KBM-7 (cell line): ENCODE data around the gene ZNF786.
A peak's percentile ranks its signal among the peaks of the same experiment; 100 is the strongest.
"Not testable (repeated sequence)": the region's sequence is repeated elsewhere in the genome, so short reads cannot be mapped to it uniquely, and the experiment has no call there.

Source experiments
- DNase-seq: peaks from one replicate; pipeline ENCODE4 v3.0.0-alpha.2; 2015
- in situ Hi-C: fragments of 300-500 bp; cut with MboI; formaldehyde crosslinking; loops from 2 replicates; pipeline ENCODE4 v1.14.3; 2020; ENCODE audit warnings: low sequenced_read_pairs, low pct_unique_long_range_greater_than_20kb, mixed read lengths

Gene ZNF786, protein sequence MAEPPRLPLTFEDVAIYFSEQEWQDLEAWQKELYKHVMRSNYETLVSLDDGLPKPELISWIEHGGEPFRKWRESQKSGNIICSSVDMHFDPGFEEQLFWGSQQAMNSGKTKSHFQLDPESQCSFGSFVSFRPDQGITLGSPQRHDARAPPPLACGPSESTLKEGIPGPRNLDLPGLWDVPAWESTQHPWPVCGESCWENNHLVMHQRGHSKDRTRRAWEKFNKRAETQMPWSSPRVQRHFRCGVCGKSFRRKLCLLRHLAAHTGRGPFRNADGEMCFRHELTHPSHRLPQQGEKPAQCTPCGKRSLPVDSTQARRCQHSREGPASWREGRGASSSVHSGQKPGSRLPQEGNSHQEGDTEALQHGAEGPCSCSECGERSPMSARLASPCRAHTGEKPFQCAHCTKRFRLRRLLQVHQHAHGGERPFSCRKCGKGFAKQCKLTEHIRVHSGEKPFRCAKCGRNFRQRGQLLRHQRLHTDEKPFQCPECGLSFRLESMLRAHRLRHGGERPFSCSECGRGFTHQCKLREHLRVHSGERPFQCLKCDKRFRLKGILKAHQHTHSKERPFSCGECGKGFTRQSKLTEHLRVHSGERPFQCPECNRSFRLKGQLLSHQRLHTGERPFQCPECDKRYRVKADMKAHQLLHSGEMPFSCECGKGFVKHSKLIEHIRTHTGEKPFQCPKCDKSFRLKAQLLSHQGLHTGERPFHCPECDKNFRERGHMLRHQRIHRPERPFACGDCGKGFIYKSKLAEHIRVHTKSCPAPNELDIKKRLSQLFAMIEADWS

DNA sequence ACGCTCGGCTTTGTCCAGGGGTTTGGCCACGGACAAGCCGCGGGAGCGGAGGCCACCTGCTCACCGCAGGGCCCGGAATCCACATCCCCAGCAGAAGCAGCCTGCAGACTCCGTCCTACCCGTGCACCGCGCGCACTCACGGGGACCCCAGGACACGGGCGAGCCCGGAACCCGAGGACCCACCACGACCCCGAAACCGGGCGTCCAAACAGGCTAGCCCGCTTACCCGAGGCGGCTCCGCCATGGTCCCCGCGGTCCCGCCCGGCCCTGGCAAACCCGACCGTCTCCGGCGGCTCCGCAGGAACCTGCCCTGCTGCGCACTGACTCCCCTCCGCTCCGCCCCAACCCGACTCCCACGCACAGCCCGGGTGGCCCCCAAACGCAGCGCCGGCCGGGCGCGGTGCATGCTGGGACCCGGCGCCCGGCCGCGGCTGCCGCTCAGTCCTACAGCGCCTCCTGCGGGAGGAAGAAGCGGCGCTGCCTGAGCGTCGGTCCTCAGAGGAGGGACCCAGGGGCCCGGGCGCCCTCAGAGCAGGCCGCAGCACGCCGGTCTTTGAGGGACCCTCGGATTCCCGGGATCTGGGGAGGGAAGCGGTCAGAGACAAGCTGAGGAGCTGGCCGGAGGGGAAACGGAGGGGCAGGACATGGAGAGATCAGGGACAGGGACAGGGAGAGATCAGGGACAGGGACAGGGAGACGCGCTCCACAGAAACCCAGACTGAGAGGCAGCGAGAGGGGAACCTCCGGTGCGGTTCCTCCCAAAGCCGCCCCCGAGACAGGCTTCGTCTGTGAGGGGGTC, at the start of gene ZNF786:
Gene ZNF786, minus strand, starts transcription at position 322 of the 799 bp plus-strand sequence. Its CDS starts 78 bp downstream, at position 244.
- in situ Hi-C loops: no loop called here
- peak; percentile 93 for DNase-seq

DNA sequence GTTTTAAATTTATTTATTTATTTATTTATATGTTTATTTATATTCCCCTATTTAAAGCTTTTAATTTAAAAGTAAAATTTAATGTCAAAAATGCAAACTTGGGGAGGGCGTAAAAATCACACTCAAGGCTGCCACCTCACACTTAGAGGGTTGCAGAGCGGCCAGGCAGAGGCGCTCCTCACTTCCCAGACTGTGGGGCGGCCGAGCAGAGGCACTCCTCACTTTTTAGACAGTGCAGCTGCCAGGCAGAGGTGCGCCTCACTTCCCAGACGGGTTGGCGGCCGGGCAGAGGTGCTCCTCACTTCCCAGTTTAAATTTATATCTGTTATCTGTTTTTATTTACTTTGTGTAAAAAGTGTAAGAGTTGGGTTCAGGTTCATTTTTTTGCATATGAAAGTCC, 45.6 kb upstream of the ZNF786 start:
- no peak for DNase-seq
- in situ Hi-C loops: no loop called here

DNA sequence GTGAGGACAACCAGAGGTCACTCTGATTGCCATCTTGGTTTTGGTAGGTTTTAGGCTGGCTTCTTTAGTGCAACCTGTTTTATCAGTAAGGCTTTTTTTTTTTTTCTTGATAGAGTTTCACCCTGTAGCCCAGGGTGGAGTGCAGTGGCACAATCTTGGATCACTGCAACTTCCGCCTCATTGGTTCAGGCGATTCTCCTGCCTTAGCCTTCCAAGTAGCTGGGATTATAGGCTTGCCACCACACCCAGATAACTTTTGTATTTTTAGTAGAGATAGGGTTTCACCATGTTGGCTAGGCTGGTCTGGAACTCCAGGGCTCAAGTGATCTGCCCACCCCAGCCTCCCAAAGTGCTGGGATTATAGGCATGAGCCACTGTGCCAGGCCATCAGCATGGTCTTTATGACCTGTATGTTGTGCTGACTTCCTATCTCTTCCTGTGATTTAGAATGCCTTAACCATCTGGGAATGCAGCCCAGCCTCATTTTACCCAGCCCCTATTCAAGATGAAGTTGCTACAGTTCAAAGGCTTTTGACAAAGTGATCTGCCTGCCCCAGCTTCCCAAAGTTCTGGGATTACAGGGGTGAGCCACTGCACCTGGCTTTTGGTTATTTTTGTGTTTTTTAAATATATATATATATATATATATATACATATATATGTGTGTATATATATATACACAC, 42.7 kb upstream of the ZNF786 start:
- in situ Hi-C loops: no loop called here
- DNase-seq: no peak

DNA sequence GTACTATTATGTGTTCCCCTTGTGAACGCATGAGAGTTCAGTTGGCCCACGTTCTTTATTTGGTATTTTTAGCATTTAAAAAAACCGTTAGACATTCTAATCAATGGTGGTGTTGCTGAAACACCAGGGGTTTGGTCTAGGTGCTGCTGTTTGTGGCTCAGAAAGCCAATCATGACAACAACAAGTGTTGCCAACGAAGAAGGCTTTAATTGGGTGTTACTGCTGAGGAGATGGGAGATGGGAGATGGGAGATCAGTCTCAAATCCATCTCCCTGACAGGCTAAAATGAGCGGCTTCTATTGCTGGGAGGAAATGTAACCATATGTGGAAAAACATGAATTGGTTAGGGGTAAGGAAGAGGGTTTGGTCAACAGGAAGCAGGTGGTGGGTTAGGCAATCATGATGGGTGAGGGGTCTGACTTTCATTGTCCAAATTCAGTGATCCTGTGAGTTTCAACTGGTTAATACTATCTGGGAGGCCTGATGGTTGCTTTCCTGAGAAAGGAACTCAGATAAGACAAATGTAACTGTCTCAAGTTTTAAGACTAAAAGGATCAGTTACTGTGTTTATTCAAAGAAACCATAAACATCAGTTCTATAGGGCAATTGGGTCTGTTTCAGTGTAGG, 40.2 kb upstream of the ZNF786 start:
- DNase-seq: peak; percentile 34
- in situ Hi-C loops: no loop called here

DNA sequence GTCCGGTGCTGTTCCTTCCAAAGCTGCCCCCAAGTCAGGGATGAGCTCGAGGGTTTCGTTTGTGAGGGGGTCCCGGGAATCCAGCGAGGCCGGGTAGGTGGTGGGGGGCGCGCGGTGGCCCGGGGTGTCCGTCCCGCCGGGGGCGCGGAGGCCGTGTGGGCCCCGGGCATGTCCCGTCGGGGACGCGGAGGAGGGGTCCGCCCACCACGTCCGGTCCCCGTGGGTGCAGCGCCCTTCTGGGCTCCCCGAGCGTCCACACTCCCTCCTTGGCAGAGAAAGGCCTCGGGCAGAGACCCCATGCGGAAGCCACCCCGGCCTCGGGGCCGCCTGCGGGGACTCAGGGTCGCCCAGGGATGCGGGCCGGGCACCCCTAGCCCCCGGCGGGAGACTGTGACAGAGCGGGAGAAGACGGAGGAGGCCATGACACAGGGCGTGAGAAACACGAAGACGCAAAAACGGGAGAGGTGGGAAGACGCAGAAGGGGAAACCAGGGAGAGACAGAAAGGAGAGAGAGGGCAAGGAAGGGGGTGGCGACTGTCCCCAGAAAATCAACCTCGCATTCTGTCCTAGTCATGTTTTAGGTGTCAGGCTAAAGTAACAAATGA, 36.2 kb upstream of the ZNF786 start:
- in situ Hi-C loops: no loop called here
- DNase-seq: peak; percentile 66

DNA sequence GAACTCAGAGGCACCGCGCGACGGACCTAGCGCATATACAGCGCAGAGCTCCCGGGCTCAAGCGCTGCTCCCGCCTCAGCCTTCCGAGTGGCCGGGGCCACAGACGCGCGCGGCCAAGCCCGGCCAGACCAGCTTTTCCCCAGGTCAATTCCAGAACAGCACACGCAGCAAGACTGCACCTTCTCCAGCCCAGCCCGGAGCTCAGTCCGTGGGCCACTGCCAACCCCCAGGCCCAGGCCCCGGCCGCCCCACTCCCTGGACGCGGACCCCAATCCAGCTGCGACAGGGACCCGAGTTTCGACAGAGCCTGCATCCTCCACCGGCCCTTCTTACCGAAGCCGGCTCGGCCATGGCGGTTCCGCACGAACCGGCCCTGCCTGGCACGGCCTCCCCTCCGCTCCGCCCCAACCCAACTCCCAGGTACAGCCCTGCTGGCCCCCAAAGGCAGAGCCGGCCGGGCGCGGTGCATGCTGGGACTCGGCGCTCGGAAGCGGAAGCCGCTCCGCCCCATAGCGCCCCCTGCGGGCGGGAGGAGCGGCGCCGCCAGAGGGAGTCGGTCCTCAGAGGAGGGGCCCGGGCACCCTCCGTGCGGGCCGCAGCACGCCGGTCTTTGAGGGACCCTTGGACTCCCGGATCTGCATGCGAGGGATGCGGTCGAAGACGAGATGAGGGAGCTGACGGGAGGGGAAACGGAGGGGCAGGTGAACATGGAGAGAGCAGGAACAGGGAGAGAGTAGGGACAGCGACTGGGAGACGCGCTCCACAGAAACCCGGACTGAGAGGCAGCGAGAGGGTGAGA, 35.5 kb upstream of the ZNF786 start, which contains the start of gene ZNF425:
Gene ZNF425, minus strand, starts transcription at position 462 of the 799 bp plus-strand sequence. Its CDS starts 111 bp downstream, at position 351.
- in situ Hi-C loops: no loop called here
- peak; percentile 93 for DNase-seq

DNA sequence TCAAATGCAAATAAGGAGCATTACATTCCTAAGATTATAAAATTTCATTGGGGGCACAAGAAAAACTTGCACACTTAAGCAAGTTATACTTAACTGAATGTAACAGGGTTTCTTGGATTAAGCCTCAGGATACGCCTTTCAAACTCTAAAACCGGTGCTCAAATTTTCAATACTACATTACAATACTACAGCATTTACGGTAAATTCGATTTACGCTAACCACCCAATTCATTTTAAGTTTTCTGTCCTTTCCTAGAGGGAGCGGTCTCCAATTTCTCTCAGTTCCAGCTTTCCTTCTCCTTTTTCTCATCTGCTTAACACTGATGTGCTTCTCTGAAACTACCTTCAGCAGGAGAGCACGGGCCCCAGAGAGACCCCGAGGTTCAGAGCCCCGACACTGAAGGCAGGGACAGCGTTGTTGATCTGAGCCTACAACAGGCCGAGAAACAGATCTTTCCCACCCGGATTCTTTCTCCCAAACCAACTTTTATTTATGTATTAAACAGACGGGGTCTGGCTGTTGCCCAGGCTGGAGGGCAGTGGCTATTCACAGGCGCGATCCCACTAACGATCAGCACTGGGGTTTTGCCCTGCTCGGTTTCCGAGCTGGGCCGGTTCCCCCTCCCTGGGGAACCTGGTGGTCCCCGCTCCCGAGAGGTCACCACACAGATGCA, 34.8 kb upstream of the ZNF786 start:
- in situ Hi-C loops: no loop called here

DNA sequence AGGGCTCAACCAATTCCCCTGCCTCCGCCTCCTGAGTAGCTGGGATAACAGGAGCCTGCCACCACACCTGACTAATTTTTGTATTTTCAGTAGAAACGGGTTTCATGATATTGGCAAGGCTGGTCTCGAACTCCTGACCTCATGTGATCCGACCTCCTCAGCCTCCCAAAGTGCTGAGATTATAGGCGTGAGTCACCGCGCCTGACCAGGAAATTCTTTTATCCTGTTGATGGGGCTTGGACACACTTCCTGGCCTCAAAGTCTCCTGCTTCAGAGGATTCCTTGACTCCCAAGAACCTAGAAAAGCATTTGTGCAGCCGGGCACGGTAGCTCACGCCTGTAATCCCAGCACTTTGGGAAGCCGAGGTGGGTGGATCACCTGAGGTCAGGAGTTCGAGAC, 19.5 kb upstream of the ZNF786 start:
- no peak for DNase-seq
- in situ Hi-C loops: no loop called here

More for the DNA sequence above, 34.8 kb upstream of the ZNF786 start:
- peak; percentile 67 for DNase-seq

DNA sequence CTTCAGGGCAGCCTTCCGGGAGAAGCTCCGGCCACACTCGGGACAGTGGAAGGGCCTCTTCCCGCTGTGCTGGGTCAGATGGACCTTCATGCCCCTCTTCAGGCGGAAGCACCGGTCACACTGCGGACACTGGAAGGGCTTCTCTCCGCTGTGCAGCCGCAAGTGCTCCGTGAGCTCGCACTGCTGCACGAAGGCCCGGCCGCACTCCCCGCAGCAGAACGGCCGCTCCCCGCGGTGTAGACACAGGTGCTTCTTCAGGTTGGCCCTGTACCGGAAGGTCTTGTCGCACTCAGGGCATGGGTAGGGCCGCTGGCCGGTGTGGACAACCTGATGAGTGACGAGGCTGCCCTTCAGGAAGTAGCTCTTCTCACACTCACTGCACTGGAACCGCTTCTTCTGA, 14.2 kb upstream of the ZNF786 start:
- in situ Hi-C loops: no loop called here
- no peak for DNase-seq

DNA sequence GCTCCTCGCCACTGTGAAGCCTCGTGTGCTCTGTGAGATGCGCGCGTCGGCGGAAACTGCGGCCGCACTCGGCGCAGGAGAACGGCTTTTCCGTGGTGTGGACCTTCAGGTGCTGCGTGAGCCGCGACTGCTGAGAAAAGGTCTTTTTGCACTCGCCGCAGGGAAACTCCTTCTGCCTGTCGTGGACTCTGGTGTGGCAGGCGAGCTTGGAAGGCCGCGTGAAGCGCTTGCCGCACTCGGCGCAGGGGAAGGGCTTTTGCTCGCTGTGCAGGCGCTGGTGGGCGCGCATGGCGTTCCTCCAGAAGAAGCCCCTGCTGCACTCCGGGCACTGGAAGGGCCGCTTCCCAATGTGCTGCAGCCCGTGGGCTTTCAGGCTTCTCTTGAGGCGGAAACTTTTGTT, 13.7 kb upstream of the ZNF786 start:
- no peak for DNase-seq
- in situ Hi-C loops: no loop called here

DNA sequence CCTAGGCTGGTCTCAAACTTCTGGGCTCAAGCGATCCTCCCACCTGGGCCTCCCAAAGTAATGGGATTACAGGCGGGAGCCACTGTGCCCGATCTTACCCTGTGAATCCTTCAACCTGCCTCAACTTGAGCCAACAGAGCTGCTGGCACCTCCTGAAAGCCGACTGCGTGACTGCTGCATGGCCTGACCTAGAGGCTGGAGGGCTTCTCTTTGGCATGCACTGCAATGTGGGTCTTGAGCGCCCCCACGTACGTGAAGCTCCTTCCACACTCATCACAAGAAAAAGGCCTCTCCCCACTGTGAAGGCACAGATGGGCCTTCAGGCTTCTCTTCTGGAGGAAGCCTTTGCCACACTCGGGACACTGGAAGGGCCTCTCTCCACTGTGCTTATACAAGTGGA, 12.9 kb upstream of the ZNF786 start:
- in situ Hi-C loops: no loop called here
- no peak for DNase-seq

DNA sequence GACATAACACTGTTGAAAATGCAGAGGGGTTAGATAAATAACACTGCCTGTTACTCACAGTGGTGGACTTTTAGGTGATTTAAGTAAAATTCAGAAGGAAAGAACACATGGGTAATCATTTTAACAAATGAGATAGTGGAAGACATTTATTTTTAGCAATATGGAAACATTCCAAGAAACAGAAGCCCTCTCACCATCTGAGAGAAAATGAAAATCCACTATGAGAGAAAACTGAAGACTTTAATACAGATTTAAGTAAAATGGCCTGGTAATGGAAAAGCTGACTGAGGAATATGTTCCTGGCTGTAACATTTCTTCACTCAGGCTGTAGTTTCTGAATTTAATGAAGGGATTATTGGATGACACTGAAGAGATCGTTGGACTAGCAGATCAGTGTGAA, 12.1 kb upstream of the ZNF786 start:
- DNase-seq: no peak
- in situ Hi-C loops: no loop called here

DNA sequence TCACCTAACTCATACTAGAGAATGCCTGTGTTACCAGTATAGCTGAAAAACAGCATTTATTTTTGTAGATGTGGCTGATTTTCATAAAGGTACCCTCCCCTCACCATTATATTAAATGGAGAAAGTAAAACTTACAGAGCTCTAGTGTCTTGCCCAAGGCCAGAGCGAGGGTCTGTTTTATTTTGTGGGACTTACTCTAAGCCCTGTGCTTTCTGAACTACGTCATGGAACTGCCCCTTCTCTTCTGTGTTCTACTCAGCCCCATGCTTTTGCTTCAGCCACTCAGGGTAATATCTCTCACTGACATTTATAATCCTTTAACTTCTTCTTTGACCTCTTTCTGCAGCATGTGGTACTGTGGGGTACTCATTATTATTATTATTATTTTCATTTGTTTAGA, 10.3 kb upstream of the ZNF786 start:
- in situ Hi-C loops: no loop called here
- no peak for DNase-seq

DNA sequence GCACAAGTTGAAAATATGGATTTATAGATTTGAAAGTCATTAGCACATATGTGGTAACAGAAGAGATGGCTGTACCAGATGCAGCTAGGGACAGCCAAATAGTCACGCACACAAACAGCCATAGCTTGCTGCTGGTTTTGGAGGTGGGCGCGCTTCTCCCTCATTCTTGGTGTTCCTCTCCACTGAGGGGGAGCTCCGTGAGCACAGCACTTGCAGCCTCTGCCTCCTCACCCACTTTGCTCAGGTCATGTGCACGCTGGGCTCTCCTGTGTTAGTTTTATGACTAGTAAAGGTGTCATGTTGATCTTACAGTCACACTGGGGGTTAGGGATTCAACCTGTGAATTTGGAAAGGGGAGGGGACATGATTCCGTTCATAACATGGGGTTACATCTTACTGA, 8.5 kb upstream of the ZNF786 start:
- DNase-seq: no peak
- in situ Hi-C loops: no loop called here

DNA sequence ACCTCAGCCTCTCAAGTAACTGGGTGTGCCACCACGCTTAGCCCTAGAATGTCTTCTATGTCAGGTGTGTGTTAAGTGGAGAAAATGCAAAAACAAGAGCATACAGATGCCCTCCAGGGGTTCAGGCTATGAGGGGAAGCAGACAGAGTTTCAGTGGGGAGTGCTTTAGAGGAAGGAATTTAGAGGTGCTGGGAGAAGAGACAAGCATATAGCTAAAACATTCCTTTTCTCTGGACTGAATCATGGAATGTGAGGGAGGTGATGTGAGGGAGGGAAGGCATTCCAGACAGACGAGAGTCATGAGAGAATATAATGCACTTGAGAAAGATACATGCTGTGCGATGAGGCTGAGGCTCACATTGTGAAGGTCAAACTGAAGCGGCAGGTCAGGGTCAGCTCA, 6.6 kb upstream of the ZNF786 start:
- in situ Hi-C loops: no loop called here
- DNase-seq: no peak

DNA sequence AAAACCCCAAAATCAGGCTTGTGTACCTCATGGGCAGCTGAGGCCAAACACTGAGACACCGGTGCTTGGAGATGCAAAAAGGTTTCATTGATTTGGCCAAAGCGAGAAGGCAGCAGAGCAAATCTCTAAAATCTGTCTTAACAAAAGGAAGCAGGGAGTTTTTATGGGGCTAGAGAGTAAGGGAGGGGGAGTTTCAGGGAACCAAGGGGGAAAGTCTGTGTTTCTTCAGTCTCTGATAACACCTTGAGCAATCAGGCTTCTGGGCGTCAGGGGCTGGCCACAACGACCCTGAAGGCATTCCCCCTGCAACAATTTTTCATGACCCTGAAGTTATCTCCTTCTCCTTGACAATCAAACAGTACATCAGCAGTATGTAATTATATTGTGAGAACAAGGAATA, 2.7 kb upstream of the ZNF786 start:
- in situ Hi-C loops: no loop called here
- peak; percentile 58 for DNase-seq

DNA sequence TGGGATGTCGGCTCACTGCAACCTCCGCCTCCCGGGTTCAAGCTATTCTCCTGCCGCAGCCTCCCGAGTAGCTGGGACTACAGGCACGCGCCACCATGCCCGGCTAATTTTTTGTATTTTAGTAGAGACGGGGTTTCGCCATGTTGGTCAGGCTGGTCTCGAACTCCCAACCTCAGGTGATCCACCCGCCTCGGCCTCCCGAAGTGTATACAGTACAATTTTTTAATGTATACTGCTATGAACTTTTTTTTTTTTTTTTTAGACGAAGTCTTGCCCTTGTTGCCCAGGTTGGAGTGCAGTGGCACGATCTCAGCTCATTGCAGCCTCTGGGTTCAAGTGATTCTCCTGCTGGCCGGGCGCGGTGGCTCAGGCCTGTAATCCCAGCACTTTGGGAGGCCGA, 1.7 kb upstream of the ZNF786 start:
- in situ Hi-C loops, DNase-seq: not testable (repeated sequence)
